HepG2 (cell line): ENCODE data around the gene ART3. TPM values are rescaled to one million over a fixed set of nuclear protein-coding genes. Genes with fewer than 3 reads are reported as not detected.

Experiments used
- U2AF1 ChIP-seq: fragments of 200-400 bp; formaldehyde crosslinking; optimal IDR thresholded peaks from 2 replicates; pipeline ENCODE3; 2017; ENCODE audit warnings: mild to moderate bottlenecking, low read depth, low read length
- ZNF333 ChIP-seq: sonication (generic); formaldehyde crosslinking; IDR thresholded peaks from 2 replicates; pipeline ENCODE4 v1.4.0; 2020; ENCODE audit warnings: mild to moderate bottlenecking, missing genetic modification reagents, borderline replicate concordance
- ZNF547 ChIP-seq: sonication (generic); formaldehyde crosslinking; IDR thresholded peaks from 2 replicates; pipeline ENCODE4 v1.5.1; 2020; ENCODE audit warnings: mild to moderate bottlenecking, missing genetic modification reagents
- ZNF556 ChIP-seq: sonication (generic); formaldehyde crosslinking; IDR thresholded peaks from 2 replicates; pipeline ENCODE4 v1.4.0; 2020; ENCODE audit warnings: mild to moderate bottlenecking, missing genetic modification reagents, borderline replicate concordance
- polyA plus RNA-seq, 8 experiments: library from polyadenylated mRNA; depleted of rRNA in 3 of 8; stranded (reverse) in 7 of 8; unstranded in 1 of 8; fragments of >200 nt; fragmentation: Illumina TruSeq in 4 of 8; extraction: Trizol in 4 of 8; gene quantifications; 2 replicates each; pipeline versions ENCODE4 v1.2.1 to v1.2.3, GENCODE V29; 2011 to 2016; ENCODE audit warnings: low read depth in 4 of 8, missing spikeins in 1 of 8, mixed read lengths in 1 of 8; ENCODE audit not compliant: insufficient read depth in 1 of 8
- total RNA-seq, 5 experiments: library from RNA; depleted of rRNA; stranded (reverse); fragments of >200 nt; fragmentation: Illumina TruSeq; extraction: Trizol; gene quantifications; 2 replicates each; pipeline ENCODE4 v1.2.3, GENCODE V29; 2016; ENCODE audit warnings: low read depth in 1 of 5
- TF ChIP-seq, protein P1 (sequence below): sonication (generic); formaldehyde crosslinking; IDR thresholded peaks from 2 replicates; pipeline ENCODE4 v1.4.0; 2020; ENCODE audit warnings: mild to moderate bottlenecking, missing genetic modification reagents
- TF ChIP-seq, protein P2 (sequence below): sonication (generic); formaldehyde crosslinking; IDR thresholded peaks from 2 replicates; pipeline ENCODE4 v1.4.0; 2020; ENCODE audit warnings: mild to moderate bottlenecking, missing genetic modification reagents
- TF ChIP-seq, protein P3 (sequence below), 2 experiments: sonication (generic) in 1 of 2; formaldehyde crosslinking in 1 of 2; IDR thresholded peaks; 2 replicates each; pipeline versions ENCODE4 v1.4.0 to v1.6.1; 2018 to 2020; ENCODE audit warnings: missing genetic modification reagents in 2 of 2, borderline replicate concordance in 1 of 2, low read depth in 1 of 2, mild to moderate bottlenecking in 1 of 2, missing biosample characterization in 1 of 2
- TF ChIP-seq, protein P4 (sequence below): sonication (generic); formaldehyde crosslinking; IDR thresholded peaks from 2 replicates; pipeline ENCODE4 v1.8.1; 2023; ENCODE audit warnings: mild to moderate bottlenecking, missing genetic modification reagents, borderline replicate concordance
- TF ChIP-seq, protein P5 (sequence below): sonication (generic); formaldehyde crosslinking; IDR thresholded peaks from 2 replicates; pipeline ENCODE4 v1.4.0; 2020; ENCODE audit warnings: missing genetic modification reagents

ART3 gene
- total and polyA plus RNA-seq, 2 of the 13 experiments (the other 11 are each of a cell fraction or from before 2014, with no cell fraction given) = not detected

DNA sequence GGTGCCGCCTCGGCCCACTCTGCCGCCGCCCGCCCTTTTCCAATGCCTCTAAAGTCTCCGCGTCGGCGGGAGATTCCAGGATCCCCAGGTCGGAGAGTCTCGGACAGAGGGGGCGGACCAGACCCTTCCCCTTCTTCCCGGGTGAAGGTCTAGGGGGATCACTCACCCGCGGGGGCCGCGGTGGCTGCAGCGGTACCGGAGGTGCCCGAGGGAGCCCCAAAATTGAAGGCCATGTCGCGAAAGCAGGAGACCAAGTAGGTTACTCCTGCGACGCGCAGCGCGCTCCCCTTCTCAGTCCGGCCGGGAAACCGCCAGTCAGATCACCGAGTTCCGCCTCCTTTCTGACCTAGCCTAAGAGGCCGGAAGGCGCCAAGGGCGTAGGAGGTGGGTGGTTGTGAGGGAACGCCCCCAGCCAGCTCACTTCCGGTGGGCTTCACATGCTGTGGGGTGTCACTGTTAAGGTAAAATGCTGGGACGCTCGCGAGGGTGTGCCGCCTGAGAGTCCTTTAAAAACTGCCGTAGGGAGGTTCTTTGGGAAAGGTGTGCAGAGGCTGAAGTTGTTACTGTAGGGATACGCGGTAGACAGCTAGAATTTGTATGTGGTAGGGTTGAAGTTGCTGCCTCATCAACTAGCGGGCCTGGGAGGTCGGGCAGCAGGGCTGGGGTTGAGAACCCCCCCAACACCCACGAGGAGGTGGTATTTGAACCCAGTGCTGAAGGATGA, 73.8 kb downstream of the ART3 start, which contains the start of gene NUP54 (continued):
- TF ChIP-seq, protein P1, sequence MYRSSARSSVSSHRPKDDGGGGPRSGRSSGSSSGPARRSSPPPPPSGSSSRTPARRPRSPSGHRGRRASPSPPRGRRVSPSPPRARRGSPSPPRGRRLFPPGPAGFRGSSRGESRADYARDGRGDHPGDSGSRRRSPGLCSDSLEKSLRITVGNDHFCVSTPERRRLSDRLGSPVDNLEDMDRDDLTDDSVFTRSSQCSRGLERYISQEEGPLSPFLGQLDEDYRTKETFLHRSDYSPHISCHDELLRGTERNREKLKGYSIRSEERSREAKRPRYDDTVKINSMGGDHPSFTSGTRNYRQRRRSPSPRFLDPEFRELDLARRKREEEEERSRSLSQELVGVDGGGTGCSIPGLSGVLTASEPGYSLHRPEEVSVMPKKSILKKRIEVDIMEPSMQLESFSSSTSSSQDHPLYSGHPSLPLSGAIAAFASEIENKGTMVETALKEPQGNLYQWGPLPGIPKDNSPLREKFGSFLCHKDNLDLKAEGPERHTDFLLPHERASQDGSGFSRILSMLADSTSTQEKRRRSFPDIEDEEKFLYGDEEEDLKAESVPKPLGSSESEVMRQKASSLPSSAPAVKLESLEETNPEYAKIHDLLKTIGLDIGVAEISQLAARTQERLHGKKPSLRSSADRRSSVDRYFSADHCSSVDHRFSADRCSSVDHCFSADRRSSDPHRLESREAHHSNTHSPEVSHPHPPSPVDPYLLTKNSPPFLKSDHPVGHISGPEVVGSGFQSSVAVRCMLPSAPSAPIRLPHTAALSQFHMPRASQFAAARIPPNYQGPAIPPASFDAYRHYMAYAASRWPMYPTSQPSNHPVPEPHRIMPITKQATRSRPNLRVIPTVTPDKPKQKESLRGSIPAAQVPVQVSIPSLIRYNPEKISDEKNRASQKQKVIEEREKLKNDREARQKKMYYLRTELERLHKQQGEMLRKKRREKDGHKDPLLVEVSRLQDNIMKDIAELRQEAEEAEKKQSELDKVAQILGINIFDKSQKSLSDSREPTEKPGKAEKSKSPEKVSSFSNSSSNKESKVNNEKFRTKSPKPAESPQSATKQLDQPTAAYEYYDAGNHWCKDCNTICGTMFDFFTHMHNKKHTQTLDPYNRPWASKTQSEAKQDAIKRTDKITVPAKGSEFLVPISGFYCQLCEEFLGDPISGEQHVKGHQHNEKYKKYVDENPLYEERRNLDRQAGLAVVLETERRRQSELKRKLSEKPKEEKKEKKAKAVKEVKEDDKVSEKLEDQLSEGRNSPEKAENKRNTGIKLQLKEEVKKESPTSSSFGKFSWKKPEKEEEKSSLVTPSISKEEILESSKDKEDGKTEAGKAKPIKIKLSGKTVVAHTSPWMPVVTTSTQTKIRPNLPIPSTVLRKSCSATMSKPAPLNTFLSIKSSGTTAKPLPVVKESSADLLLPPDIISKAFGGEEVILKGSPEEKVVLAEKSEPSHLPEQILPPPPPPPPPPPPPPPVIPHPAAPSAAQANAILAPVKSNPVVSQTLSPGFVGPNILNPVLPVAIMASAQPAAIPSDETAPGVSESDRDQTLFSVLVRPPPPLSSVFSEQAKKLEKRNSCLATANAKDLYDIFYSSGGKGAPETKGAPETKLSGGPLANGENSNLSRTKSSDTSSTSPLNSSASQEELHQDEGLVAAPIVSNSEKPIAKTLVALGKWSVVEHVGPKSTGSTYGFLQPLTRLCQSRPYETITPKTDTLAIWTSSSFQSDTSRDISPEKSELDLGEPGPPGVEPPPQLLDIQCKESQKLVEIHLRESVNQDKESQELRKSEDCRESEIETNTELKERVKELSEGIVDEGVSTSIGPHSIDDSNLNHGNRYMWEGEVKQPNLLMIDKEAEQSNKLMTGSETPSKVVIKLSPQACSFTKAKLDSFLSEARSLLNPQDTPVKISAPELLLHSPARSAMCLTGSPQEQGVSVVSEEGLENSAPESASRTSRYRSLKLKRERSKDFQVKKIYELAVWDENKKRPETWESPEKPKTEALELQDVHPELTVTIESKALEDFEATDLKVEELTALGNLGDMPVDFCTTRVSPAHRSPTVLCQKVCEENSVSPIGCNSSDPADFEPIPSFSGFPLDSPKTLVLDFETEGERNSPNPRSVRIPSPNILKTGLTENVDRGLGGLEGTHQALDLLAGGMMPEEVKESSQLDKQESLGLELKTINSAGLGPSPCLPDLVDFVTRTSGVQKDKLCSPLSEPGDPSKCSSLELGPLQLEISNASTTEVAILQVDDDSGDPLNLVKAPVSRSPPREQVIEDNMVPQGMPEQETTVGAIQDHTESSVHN (CRISPR knock-in tag) = peak; percentile 68; the same call in 1 of the 2 replicates
- TF ChIP-seq ZNF333 (CRISPR knock-in tag) = no peak
- TF ChIP-seq, protein P2, sequence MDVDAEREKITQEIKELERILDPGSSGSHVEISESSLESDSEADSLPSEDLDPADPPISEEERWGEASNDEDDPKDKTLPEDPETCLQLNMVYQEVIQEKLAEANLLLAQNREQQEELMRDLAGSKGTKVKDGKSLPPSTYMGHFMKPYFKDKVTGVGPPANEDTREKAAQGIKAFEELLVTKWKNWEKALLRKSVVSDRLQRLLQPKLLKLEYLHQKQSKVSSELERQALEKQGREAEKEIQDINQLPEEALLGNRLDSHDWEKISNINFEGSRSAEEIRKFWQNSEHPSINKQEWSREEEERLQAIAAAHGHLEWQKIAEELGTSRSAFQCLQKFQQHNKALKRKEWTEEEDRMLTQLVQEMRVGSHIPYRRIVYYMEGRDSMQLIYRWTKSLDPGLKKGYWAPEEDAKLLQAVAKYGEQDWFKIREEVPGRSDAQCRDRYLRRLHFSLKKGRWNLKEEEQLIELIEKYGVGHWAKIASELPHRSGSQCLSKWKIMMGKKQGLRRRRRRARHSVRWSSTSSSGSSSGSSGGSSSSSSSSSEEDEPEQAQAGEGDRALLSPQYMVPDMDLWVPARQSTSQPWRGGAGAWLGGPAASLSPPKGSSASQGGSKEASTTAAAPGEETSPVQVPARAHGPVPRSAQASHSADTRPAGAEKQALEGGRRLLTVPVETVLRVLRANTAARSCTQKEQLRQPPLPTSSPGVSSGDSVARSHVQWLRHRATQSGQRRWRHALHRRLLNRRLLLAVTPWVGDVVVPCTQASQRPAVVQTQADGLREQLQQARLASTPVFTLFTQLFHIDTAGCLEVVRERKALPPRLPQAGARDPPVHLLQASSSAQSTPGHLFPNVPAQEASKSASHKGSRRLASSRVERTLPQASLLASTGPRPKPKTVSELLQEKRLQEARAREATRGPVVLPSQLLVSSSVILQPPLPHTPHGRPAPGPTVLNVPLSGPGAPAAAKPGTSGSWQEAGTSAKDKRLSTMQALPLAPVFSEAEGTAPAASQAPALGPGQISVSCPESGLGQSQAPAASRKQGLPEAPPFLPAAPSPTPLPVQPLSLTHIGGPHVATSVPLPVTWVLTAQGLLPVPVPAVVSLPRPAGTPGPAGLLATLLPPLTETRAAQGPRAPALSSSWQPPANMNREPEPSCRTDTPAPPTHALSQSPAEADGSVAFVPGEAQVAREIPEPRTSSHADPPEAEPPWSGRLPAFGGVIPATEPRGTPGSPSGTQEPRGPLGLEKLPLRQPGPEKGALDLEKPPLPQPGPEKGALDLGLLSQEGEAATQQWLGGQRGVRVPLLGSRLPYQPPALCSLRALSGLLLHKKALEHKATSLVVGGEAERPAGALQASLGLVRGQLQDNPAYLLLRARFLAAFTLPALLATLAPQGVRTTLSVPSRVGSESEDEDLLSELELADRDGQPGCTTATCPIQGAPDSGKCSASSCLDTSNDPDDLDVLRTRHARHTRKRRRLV (CRISPR knock-in tag) = peak; percentile 59; the same call in 1 of the 2 replicates
- TF ChIP-seq, protein P3, sequence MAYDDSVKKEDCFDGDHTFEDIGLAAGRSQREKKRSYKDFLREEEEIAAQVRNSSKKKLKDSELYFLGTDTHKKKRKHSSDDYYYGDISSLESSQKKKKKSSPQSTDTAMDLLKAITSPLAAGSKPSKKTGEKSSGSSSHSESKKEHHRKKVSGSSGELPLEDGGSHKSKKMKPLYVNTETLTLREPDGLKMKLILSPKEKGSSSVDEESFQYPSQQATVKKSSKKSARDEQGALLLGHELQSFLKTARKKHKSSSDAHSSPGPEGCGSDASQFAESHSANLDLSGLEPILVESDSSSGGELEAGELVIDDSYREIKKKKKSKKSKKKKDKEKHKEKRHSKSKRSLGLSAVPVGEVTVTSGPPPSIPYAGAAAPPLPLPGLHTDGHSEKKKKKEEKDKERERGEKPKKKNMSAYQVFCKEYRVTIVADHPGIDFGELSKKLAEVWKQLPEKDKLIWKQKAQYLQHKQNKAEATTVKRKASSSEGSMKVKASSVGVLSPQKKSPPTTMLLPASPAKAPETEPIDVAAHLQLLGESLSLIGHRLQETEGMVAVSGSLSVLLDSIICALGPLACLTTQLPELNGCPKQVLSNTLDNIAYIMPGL (CRISPR knock-in tag; IDR thresholded peaks at IDR 0.05; ENCODE audit: borderline replicate concordance in 1 of 2, low read depth in 1 of 2) = peak; percentile 87 to 95
- TF ChIP-seq, protein P4, sequence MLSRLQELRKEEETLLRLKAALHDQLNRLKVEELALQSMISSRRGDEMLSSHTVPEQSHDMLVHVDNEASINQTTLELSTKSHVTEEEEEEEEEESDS = no peak
- TF ChIP-seq, protein P5, sequence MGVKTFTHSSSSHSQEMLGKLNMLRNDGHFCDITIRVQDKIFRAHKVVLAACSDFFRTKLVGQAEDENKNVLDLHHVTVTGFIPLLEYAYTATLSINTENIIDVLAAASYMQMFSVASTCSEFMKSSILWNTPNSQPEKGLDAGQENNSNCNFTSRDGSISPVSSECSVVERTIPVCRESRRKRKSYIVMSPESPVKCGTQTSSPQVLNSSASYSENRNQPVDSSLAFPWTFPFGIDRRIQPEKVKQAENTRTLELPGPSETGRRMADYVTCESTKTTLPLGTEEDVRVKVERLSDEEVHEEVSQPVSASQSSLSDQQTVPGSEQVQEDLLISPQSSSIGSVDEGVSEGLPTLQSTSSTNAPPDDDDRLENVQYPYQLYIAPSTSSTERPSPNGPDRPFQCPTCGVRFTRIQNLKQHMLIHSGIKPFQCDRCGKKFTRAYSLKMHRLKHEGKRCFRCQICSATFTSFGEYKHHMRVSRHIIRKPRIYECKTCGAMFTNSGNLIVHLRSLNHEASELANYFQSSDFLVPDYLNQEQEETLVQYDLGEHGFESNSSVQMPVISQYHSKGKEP (CRISPR knock-in tag) = 0 out of 2 replicates have a peak, but pooled peaks have one; percentile 62
- peak; percentile 98 for TF ChIP-seq ZNF556 (CRISPR knock-in tag)
- TF ChIP-seq ZNF547 (CRISPR knock-in tag) = peak; percentile 93
- no peak for TF ChIP-seq U2AF1
